GM20000 (cell line): ENCODE measurements around the gene KLHL3.

Experiments used
- DNase-seq: peaks from one replicate; pipeline ENCODE4 v3.0.0; 2012; ENCODE audit warnings: low spot score
- TF ChIP-seq, protein P1 (sequence below): IDR thresholded peaks from 2 replicates; pipeline ENCODE4 v1.5.1; 2012; ENCODE audit warnings: mild to moderate bottlenecking, control low read depth; ENCODE audit errors: extremely low read depth, missing control alignments

Gene KLHL3

DNA sequence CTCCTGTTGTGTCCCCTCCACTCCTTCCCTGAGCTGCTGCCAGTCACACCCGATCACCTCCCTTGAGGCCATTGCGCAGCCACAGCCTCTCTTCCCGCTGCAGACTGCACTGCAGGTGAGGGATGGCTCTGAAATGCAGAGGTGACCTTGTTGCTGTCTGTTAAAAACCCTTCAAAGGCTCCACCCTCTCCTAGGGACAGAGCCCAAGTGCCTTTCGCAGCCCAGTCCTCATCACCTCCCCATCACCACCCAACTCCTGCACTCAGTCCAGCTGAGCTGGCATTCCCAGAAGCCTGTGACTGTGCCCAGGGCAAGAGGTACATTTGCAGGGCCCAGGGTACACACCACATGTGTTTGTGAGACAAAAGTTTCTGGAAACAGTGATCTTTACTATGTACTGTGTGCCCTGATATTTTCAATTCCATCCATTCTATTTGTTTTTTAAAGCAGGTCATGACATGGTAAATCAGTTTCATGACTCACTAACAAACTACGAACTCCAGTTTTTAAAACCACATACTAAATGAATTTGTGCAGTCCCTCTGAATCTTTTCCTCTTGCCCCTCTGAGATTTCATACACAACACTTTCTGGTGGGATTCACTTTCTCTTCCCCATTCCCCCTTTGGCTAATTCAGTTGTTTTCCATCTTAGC lies 163.7 kb downstream of the KLHL3 start:
- DNase-seq: no peak
- TF ChIP-seq, protein P1, sequence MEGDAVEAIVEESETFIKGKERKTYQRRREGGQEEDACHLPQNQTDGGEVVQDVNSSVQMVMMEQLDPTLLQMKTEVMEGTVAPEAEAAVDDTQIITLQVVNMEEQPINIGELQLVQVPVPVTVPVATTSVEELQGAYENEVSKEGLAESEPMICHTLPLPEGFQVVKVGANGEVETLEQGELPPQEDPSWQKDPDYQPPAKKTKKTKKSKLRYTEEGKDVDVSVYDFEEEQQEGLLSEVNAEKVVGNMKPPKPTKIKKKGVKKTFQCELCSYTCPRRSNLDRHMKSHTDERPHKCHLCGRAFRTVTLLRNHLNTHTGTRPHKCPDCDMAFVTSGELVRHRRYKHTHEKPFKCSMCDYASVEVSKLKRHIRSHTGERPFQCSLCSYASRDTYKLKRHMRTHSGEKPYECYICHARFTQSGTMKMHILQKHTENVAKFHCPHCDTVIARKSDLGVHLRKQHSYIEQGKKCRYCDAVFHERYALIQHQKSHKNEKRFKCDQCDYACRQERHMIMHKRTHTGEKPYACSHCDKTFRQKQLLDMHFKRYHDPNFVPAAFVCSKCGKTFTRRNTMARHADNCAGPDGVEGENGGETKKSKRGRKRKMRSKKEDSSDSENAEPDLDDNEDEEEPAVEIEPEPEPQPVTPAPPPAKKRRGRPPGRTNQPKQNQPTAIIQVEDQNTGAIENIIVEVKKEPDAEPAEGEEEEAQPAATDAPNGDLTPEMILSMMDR: no peak

DNA sequence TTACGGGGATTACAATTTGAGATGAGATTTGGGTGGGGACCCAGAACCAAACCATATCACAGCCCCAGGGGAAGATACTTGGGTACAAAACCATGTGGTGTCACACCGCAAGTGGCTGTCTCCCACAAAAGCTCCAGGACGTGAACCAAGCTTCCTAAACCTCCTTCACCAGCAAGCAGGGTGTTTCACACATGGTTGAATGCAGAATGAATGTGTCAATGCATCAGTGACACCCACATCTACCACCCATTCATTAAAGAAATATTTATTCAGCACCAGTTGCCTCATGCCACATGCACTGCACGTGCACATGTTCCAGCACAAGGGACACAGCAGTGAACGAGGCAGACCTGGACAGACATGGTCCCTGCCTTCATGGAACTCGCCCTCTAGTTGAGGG lies 165.8 kb downstream of the KLHL3 start:
- TF ChIP-seq, protein P1: no peak
- DNase-seq: no peak
